HG03565 (cell line): ENCODE results near the gene CCNY.

Source experiments
- ATAC-seq: cut with Tn5 transposase; IDR thresholded peaks from one replicate; pipeline ENCODE4 v1.9.1; 2021; ENCODE audit warnings: mild to moderate bottlenecking, moderate library complexity; ENCODE audit not compliant: unreplicated experiment

CCNY gene

GRCh38 chr10:35574924-35575352, 238.6 kb downstream of the CCNY start:
- ATAC-seq: no peak

GRCh38 chr10:35575640-35576039, 239.3 kb downstream of the CCNY start:
- no peak for ATAC-seq

DNA sequence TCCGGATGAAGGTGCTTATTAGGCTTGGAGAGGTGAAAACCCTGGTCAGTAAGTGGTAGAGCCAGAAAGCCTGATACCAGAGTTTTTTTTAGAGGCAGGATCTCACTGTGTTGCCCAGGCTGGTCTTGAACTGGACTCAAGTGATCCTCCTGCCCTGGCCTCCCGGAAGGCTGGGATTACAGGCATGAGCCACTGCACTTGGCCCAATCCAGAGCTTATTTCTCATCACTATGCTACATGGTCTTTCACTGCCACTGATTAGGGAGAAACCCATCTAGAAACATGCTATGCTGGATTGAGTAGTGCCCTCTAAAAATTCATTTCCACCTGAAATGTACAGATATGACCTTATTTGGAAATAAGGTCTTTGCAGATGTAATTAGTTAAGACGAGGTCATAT, 240.4 kb downstream of the CCNY start:
- ATAC-seq: no peak

DNA sequence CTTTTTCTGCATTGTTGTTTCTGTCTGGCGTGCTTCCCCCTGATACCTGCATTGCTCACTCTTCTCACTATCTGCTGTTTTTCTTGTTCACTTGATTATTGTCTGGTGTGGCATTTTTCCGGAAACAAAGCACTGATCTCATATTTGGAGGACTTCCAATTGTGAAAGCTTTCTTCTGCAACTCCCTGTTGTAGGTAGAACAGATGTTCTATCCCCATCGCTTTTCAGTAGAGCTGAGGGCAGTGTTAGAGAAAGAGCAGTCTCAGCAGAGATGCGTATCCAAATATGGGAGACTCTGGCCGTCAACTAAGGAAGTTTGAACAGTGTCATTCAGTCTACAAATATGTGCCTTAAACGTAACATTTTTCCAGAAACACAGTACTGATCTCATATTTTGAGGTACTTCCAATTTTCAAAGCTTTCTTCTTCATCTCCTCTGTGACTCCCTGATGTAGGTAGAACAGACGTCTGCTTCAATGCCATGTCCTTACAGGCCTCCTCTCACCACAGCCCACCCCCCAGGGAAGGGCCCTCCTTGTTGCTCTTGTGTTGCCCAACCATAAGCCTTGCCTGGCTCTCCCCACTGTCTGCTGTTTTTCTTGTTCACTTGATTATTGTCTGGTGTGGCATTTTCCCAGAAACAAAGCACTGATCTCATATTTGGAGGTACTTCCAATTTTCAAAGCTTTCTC, 241.8 kb downstream of the CCNY start:
- no peak for ATAC-seq

- ATAC-seq: no peak
Observed at GRCh38 chr10:35578618-35578956, 242.3 kb downstream of the CCNY start.

DNA sequence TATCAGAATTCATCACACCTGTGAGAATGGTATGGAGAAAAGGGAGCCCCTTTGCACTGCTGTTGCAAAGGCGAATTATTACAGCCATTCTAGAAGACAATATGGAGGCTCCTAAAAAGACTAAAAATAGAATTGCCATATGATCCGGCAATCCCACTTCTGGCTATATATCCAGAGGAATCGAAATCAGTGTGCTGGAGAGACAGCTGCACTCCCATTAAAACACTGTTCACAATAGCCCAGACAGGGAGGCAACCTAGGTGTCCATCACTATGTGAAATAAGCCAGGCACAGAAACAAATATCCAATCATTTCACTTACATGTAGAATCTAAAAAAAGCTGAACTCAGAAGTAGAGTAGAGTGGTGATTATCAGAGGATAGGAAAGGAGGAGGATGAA, 242.8 kb downstream of the CCNY start:
- ATAC-seq: no peak

DNA sequence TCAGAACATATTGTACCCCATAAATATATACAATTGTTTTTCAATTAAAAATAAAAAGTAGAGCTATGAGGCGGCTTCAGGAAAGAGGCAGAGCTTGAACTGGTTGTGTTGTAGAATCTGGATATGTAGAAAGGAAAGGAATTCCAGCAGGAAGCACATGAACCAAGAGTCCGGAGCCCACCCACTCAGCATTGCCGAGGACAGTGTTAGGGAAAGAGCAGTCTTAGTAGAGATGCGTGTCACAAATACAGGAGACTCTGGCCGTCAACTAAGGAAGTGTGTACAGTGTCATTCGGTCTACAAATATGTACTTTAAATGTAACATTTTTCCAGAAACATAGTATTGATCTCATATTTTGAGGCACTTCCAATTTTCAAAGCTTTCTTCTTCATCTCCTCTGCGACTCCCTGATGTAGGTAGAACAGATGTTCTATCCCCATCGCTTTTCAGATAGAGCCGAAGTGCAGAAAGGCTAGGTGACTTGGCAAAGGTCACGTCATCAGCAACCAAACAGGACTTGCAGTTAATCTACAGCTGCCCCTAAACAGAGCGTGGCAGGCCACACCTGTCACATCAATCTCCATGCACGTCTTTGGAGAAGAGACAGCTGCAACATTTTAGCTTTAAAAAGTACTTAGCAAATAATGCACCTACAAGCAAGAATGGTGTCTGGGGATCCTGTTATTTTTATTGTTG, 243.6 kb downstream of the CCNY start:
- no peak for ATAC-seq

DNA sequence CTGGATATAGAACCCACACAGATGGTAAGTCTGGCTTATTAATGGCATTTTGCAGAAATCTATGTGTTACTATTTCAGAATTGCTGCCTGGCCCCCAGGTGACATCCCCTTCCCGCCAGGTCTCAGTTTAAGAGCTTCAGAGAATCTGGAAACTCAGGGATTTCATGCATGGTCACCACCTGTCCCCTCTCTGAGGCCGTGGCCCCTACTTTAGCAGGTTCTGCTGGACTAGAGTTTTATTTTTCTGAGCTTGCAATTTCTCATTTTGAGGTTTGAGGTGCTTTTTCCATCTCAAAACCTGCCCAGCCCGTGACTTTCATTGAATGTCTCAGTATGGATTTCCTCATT, 244.1 kb downstream of the CCNY start:
- ATAC-seq: no peak

GRCh38 chr10:35581655-35582054, 245.3 kb downstream of the CCNY start:
- ATAC-seq: no peak

DNA sequence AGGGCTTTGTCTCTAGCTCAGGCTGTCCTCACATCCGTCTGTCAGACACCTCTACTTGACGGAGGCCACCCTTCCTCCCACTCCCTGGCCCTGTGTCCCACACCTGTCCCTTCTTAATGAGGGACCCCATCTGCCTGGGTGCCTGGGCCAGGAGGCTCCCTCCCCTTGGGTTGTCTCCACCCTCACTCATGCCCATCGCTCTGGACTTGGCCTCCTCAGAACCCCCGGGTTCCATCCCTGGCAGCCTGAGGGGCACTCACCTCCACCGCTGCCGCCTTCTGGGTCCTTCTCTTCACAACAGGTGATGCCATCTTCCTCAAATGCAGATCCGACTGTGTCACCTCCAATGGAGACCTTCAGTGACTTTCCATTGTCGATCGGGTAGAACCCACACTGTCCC, 248.6 kb downstream of the CCNY start:
- no peak for ATAC-seq

GRCh38 chr10:35585356-35585755, 249.0 kb downstream of the CCNY start:
- no peak for ATAC-seq

DNA sequence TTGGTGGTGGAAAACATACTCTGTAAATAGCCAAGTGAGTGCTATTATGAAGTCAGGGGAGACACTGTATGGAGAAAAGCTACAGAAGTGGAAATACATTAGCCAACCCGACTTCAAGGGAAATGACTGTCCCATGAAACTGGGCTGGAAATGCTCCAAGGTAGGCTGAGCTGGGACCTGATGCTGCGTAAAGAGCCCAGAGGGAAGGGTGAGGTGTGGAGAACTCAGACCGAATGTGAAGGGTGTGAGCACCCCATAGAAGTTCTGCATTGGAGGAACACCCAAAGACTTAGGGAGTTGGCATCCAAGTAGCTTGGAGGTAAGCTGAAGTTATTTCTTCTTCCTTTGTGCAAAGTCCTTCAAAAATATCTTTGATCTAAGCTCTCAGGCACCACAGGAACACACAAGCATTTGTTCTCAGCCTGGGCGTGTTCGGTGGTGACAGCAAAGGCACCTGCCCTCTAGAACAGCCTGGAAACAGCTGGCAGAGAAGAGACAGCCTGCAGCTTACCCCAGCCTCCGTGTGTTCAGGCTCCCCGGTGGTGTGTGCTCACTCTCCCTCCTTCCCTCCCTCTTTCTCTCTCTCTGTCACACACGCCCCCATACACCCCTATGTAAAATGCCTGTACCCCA, 249.7 kb downstream of the CCNY start:
- ATAC-seq: no peak

DNA sequence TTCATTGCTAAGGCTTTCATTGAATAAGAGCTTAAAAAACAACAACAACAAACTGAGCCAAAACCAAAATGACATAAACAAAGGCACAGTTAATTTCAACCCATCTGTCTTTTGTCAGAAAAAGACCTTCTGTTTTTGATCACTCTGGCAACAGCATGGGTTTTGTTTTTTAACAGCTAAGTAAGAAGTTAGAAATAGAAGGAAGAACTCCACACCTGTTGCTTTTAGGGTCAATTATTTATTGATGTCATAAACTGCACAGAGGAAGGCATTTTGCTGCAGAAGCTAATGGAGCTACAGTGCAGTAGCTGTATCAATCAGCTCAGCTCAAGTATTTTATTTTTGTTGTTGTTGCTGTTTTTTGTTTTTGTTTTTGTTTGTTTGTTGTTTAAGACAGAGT, 252.5 kb downstream of the CCNY start:
- no peak for ATAC-seq

GRCh38 chr10:35592441-35592840, 256.1 kb downstream of the CCNY start:
- ATAC-seq: no peak

DNA sequence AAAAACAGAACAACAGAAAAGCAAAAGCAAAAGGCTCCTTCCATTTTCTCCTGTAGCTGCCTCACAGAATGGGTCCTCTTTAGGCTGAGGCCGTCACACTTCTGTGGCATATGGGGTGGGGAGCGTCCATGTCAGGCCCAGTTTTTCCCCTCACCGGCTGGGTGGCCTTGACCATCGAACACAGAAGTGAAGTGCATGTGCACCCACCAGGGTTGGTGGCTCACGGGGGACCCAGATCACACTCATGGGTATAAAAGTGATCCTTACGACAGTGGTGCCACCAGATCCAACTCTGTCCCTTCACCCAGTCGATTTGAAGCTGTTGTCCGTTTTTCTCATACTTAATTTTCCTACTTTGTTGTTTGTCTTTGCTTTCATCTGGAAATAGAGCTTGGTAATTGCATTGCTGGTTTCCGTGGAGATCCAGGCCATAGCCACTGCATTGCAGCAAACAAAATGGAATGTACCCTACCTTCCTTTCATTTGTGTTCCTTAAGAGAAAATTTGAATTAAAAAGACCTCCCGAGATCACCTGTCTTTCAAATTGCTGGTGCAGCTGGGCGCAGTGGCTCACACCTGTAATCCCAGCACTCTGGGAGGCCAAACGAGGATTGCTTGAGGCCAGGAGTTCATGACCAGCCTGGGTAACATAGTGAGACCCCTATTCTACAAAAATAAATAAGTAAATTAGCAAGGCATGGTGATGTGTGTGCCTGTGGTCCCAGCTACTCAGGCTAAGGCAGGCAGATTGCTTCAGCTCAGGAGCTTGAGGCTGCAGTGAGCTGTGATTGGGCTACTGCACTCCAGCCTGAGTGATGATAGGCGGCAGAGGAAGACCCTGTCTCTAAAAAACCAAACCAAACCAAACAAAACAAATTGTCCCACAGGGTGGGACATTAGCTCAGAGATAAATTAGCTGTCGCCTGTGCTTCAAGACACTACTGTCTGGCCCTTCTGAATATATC, 258.1 kb downstream of the CCNY start:
- no peak for ATAC-seq

GRCh38 chr10:35595106-35595505, 258.8 kb downstream of the CCNY start:
- ATAC-seq: no peak

GRCh38 chr10:35598379-35598778, 262.1 kb downstream of the CCNY start:
- no peak for ATAC-seq

- ATAC-seq: no peak
Observed at GRCh38 chr10:35600193-35600592, 263.9 kb downstream of the CCNY start.

DNA sequence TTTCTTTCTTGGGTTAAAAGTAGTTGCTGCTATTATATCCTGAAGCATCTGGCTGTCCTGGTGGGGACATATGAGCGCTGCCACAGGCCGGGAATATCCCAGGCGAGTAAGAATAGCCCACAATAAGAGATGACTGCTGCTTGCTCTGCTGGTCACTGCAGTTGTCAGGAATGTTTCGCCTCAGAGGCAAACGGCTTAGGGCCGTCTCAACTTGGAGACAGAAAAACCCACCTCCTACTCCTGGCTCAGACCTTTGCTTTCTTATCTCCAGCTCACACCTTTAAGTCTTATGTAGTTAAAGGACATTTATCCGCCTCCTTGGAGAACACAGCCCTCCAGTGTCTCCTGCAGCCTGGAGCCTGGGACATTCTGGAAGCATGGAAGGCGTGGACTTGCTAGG, 268.9 kb downstream of the CCNY start, which contains the start of gene GJD4:
TSS of gene GJD4 (plus strand) at position 151 of the 400 bp plus-strand sequence. CDS start at position 378, 227 bp downstream.
- no peak for ATAC-seq

- no peak for ATAC-seq
Observed at GRCh38 chr10:35606430-35606829, 270.1 kb downstream of the CCNY start.
